Esophagus muscularis mucosa (tissue), 4 donors: ENCODE results near the gene PVR. TPM values are rescaled to one million over a fixed set of nuclear protein-coding genes. Genes with fewer than 3 reads are reported as not detected.

ENCODE experiments used
- DNase-seq: peaks from one replicate; pipeline ENCODE4 v3.0.0-alpha.2; 2017; ENCODE audit errors: extremely low spot score
- H3K27ac ChIP-seq, 4 donors: fragments of 200-600 bp; sonication (generic); replicated peaks in 1 of 4; 1 replicate in 3 of 4; 2 replicates in 1 of 4; pipeline ENCODE4 v1.5.1; 2016 to 2019; ENCODE audit warnings: mild to moderate bottlenecking in 1 of 4
- H3K27me3 ChIP-seq, 4 donors: fragments of 200-600 bp; sonication (generic); one replicate each; pipeline versions ENCODE4 v1.5.1 to v1.6.0; 2016 to 2019
- H3K36me3 ChIP-seq, 4 donors: fragments of 200-600 bp; sonication (generic); one replicate each; pipeline ENCODE4 v1.5.1; 2016 to 2019
- H3K4me1 ChIP-seq, 4 donors: fragments of 200-600 bp; sonication (generic); one replicate each; pipeline ENCODE4 v1.5.1; 2016 to 2019
- H3K4me3 ChIP-seq, 4 donors: fragments of 200-600 bp; sonication (generic); 1 replicate in 2 of 4; 2 replicates in 2 of 4; pipeline ENCODE4 v1.5.1; 2016 to 2019; ENCODE audit warnings: mild to moderate bottlenecking in 4 of 4, moderate library complexity in 1 of 4
- H3K9me3 ChIP-seq, 4 donors: fragments of 200-600 bp; sonication (generic); 1 replicate in 3 of 4; 2 replicates in 1 of 4; pipeline ENCODE4 v1.5.1; 2016 to 2019
- EP300 ChIP-seq: sonication (generic); formaldehyde crosslinking; IDR thresholded peaks from one replicate; pipeline ENCODE4 v1.6.1; 2017; ENCODE audit warnings: antibody characterized with exemption
- POLR2A ChIP-seq: fragments of 450-650 bp; IDR thresholded peaks from one replicate; pipeline ENCODE4 v1.6.1; 2017; ENCODE audit warnings: antibody characterized with exemption, moderate library complexity, mild to moderate bottlenecking, low read depth
- POLR2AphosphoS5 ChIP-seq, 2 donors: sonication (generic); formaldehyde crosslinking; IDR thresholded peaks; one replicate each; pipeline ENCODE4 v1.6.1; 2017; ENCODE audit warnings: antibody characterized with exemption in 2 of 2
- WGBS: methylation state at CpG from one replicate; pipeline ENCODE4 v1.1.5; 2018; 5-methylcytosine and 5-hydroxymethylcytosine counted together
- intact Hi-C: fragments of 100-400 bp; cut with DNase I; formaldehyde crosslinking; loops from one replicate; pipeline ENCODE4 v1.15.1; 2023
- total RNA-seq, 4 donors: library from RNA; depleted of rRNA; stranded (reverse); fragments of >200 nt; gene quantifications; one replicate each; pipeline versions ENCODE4 v1.1.0 to v1.2.1, GENCODE V29; 2016
- TF ChIP-seq, protein P1 (sequence below), 3 experiments: fragments of 200-600 bp in 2 of 3; fragments of 450-650 bp in 1 of 3; sonication (generic) in 2 of 3; IDR thresholded peaks; one replicate each; pipeline ENCODE4 v1.5.1; 2017 to 2019; ENCODE audit warnings: antibody characterized with exemption in 3 of 3, mild to moderate bottlenecking in 2 of 3, moderate library complexity in 1 of 3

Gene PVR
- total RNA-seq, 4 donors from 2014 or later: 20.8 to 58.3 (median 49.0) TPM

DNA sequence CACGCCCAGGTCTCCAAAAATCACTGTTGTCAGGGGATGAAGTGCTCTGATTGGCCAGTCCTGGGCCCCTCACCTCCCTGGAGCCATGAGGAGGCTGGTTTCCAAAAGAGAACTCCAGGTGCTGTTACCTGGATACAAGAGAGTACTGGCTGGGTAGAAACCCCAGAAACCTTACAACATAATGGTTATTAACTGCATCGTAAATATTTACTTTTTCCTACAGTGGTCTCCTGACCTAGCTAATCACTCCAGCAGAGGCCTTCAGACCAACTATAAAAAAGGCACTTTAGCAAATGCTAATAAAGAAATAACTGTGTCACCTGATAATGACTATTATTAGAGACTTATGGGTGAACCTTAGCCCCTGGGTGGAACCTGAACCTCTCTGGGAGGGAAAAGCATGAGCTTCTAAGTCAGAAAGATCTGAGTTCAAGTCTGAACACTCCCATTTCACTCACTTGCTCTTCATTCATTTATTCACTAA is 31.9 kb upstream of the PVR start:
- intact Hi-C loops: no loop called here
- H3K36me3 ChIP-seq: no peaks in the 10 kb centered on the region
- H3K9me3 ChIP-seq: no peaks in the 10 kb centered on the region
- TF ChIP-seq, protein P1, sequence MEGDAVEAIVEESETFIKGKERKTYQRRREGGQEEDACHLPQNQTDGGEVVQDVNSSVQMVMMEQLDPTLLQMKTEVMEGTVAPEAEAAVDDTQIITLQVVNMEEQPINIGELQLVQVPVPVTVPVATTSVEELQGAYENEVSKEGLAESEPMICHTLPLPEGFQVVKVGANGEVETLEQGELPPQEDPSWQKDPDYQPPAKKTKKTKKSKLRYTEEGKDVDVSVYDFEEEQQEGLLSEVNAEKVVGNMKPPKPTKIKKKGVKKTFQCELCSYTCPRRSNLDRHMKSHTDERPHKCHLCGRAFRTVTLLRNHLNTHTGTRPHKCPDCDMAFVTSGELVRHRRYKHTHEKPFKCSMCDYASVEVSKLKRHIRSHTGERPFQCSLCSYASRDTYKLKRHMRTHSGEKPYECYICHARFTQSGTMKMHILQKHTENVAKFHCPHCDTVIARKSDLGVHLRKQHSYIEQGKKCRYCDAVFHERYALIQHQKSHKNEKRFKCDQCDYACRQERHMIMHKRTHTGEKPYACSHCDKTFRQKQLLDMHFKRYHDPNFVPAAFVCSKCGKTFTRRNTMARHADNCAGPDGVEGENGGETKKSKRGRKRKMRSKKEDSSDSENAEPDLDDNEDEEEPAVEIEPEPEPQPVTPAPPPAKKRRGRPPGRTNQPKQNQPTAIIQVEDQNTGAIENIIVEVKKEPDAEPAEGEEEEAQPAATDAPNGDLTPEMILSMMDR (IDR thresholded peaks at IDR 0.05): no peak
- TF ChIP-seq POLR2AphosphoS5 (IDR thresholded peaks at IDR 0.05) (no peak), EP300 (no peak), POLR2A (no peak)
- H3K27me3 ChIP-seq: peaks cover 0 to 7% (median 0%) of the 10 kb centered on the region in 4 donors
- DNase-seq: no peak
- H3K27ac ChIP-seq: no peak overlapping the region
- H3K4me3 ChIP-seq: no peak overlapping the region
- 80% methylated on average over 2 of the region's 2 CpGs for WGBS
- H3K4me1 ChIP-seq: peaks cover 0 to 12% (median 1%) of the 10 kb centered on the region in 4 donors

DNA sequence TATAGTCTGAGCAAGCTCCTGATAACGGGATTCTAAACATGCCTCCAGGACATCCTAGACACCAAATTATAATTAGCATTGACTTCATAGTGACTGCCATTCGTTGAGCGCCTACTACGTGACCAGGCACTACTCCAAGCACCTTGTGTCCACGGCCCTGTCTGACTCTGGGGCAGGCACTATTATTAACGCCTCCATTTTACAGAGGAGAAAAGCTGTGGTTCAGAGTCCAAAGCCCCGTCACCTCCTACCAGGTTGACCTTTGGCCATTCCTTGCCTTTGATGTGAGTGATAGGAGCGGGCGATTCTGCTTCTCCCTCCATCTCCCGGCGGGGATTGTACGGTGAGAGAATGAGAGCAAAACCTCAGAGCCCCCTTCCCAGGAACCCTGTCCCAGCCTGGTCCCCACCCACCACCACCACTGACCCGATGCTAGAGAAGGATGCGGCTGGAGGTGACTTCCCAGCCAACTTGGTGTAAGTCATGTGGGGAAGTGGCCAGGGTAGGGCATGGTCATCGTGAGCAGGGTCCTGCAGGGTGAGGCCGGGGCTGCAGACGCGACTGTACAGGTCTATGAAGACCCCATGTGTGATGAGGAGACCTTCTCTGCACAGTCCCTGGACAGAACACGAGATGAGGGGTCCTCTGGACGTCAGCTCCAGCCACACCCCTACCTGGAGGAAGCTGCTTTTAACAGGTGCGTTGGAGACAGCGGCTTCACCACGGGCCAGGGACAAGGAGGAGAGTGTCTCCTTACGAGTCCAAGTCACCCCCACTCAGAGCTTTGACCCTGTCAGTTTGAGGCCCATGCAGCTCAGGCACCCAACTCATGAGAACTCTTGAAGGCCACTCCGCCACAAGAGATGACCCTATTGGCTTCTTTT is 30.2 kb upstream of the PVR start, which contains the start of gene IGSF23:
IGSF23 (plus strand) TSS at position 269 of the 884 bp plus-strand sequence; CDS start at position 352, 83 bp downstream.
- WGBS: 85% methylated on average over 22 of the region's 25 CpGs

DNA sequence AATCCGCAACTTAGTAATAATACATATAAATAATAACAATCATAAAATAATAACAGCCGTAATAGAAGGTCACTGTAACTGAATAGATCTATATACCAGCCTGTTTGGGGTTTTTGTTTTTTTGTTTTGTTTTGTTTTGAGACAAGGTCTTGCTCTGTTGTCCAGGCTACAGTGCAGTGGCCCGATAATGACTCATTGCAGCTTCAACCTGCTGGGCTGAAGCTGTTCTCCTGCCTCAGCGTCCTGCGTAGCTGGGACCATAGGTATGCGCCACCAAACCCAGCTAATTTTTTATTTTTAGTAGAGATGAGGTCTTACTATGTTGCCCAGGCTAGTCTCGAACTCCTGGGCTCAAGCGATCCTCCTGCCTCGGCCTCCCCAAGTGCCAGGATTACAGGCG is 29.4 kb upstream of the PVR start:
- H3K4me3 ChIP-seq: no peak overlapping the region
- peaks cover 0 to 7% (median 0%) of the 10 kb centered on the region in 4 donors for H3K27me3 ChIP-seq
- TF ChIP-seq, protein P1 (IDR thresholded peaks at IDR 0.05): no peak
- no peak for TF ChIP-seq POLR2A
- no peaks in the 10 kb centered on the region for H3K9me3 ChIP-seq
- DNase-seq: no peak
- H3K4me1 ChIP-seq: peaks cover 0 to 3% (median 0%) of the 10 kb centered on the region in 4 donors
- no peaks in the 10 kb centered on the region for H3K36me3 ChIP-seq
- intact Hi-C loops: no loop called here
- H3K27ac ChIP-seq: no peak overlapping the region
- 96% methylated on average over 10 of the region's 10 CpGs for WGBS

More for the DNA sequence above, 30.2 kb upstream of the PVR start, which contains the start of gene IGSF23:
- Histone ChIP-seq H3K27ac (no peak within 1 kb of the TSS), H3K9me3 (no peaks in the 10 kb centered on the region), H3K36me3 (no peaks in the 10 kb centered on the region), H3K27me3 (peaks cover 0 to 7% (median 0%) of the 10 kb centered on the region in 4 donors), H3K4me3 (no peak within 1 kb of the TSS), H3K4me1 (peaks cover 0 to 3% (median under 1%) of the 10 kb centered on the region in 4 donors)
- no peak for DNase-seq
- intact Hi-C loops: no loop called here
- TF ChIP-seq POLR2A: no peak
- TF ChIP-seq, protein P1 (IDR thresholded peaks at IDR 0.05): no peak
- TF ChIP-seq EP300: no peak
- no peak for TF ChIP-seq POLR2AphosphoS5 (IDR thresholded peaks at IDR 0.05)

DNA sequence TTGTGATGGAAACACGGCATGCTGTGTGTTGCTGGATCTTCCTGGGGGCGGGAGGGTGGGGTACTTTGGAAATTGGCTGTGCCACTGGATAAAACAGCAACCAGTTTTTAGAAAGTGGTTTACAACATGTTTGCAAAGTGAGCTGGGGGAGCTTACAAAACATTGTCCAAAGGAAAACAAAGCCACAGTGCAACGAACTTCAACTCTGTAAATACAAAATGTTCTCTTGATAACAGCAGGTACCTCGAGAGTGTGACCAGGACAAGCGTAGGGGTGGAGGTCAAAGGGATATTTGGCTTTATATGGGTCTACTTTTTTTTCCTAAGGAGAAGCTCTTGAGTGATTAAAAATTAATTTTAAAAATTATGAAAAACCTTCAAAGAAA is 27.9 kb upstream of the PVR start:
- 49% methylated on average over 5 of the region's 5 CpGs for WGBS
- TF ChIP-seq POLR2A (no peak), EP300 (no peak), POLR2AphosphoS5 (IDR thresholded peaks at IDR 0.05) (no peak)
- TF ChIP-seq, protein P1 (IDR thresholded peaks at IDR 0.05): no peak
- intact Hi-C loops: no loop called here

More for the DNA sequence above, 27.9 kb upstream of the PVR start:
- H3K4me3 ChIP-seq: no peak overlapping the region
- H3K9me3 ChIP-seq: no peaks in the 10 kb centered on the region
- no peak for DNase-seq
- H3K4me1 ChIP-seq: peaks cover 0 to 3% (median 0%) of the 10 kb centered on the region in 4 donors
- no peak overlapping the region for H3K27ac ChIP-seq
- H3K27me3 ChIP-seq: peaks cover 0 to 5% (median 0%) of the 10 kb centered on the region in 4 donors
- no peaks in the 10 kb centered on the region for H3K36me3 ChIP-seq
